ENCODE data around the gene CPNE9. TPM values are rescaled to one million over a fixed set of nuclear protein-coding genes. Genes with fewer than 3 reads are reported as not detected.
A peak's percentile ranks its signal among the peaks of the same experiment; 100 is the strongest.

CPNE9 gene
- total and polyA plus RNA-seq, 8 donors, result 0.15 to 0.40 (median 0.25) TPM; not detected in 2

- no peak overlapping the region for H3K4me3 ChIP-seq
- H3K27me3 ChIP-seq, result no peaks in the 10 kb centered on the region
- ATAC-seq (peak; percentile 16), DNase-seq (no peak)
- H3K9me3 ChIP-seq, result no peaks in the 10 kb centered on the region
- H3K4me1 ChIP-seq, result no peaks in the 10 kb centered on the region
- H3K36me3 ChIP-seq, result peaks cover 0 to 100% of the 10 kb centered on the region in 2 donors
- no peak for TF ChIP-seq CTCF (IDR thresholded peaks at IDR 0.05)
- no peak overlapping the region for H3K27ac ChIP-seq
- intact Hi-C loops (cut with DNase I), result no loop called here
Measured at GRCh38 chr3:9690451-9691450, 12.9 kb upstream of the CPNE9 start.

- no peaks in the 10 kb centered on the region for H3K27me3 ChIP-seq
- DNase-seq, result no peak
- TF ChIP-seq CTCF (IDR thresholded peaks at IDR 0.05), result no peak
- H3K4me1 ChIP-seq, result no peaks in the 10 kb centered on the region
- H3K4me3 ChIP-seq, result no peak overlapping the region
- H3K27ac ChIP-seq, result no peak overlapping the region
- no peak for ATAC-seq
- H3K36me3 ChIP-seq, result peaks cover 0 to 100% of the 10 kb centered on the region in 2 donors
- intact Hi-C loops (cut with DNase I), result no loop called here
- no peaks in the 10 kb centered on the region for H3K9me3 ChIP-seq
Measured at GRCh38 chr3:9691636-9692035, 12.0 kb upstream of the CPNE9 start.

DNA sequence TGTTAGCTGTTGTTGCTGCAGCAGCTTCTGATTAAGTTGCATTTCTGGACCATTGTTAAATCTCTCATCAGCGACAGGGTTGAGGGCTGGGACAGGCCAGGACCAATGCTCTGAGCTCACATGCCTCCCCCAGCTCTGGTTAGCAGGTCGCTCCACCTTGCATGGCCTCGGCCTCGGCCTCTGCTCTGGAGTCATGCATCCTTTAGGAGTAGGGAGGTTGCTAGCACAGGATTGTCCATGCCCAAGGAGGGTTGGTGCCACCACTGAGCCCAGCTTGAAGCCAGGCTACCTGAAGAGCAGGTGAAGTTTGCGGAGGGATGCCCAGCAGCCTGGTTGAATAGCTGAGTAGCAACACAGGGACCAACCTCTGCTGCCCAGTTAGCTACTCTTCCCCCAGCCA, 11.2 kb upstream of the CPNE9 start:
- H3K36me3 ChIP-seq, result peaks cover 0 to 100% of the 10 kb centered on the region in 2 donors
- H3K4me3 ChIP-seq, result no peak overlapping the region
- no peak overlapping the region for H3K27ac ChIP-seq
- no peak for TF ChIP-seq CTCF (IDR thresholded peaks at IDR 0.05)
- no peaks in the 10 kb centered on the region for H3K27me3 ChIP-seq
- intact Hi-C loops (cut with DNase I), result no loop called here
- no peak for ATAC-seq
- no peak for DNase-seq
- H3K9me3 ChIP-seq, result no peaks in the 10 kb centered on the region
- H3K4me1 ChIP-seq, result no peaks in the 10 kb centered on the region

DNA sequence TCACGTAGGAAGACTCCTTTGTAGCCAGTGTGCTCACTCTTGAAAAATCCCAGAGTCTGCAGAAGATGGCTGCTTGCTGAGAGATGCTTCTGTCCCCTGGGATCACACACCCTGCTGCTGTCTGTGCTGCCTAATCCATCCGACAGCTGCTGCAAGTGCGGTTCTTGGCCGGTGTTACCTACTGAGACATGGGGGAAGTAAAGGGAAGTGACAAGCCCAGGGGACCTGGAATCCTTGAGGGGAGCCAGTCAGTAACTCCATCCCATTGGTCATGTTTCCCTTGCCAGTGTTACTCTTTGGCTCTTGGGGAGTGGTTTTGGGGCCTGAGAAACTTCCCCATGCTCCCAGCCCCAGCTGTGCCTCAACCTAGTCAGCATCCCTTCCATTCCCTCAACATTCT, 8.3 kb upstream of the CPNE9 start:
- peaks cover 0 to 100% of the 10 kb centered on the region in 2 donors for H3K36me3 ChIP-seq
- H3K9me3 ChIP-seq, result no peaks in the 10 kb centered on the region
- no peak overlapping the region for H3K27ac ChIP-seq
- no peak for TF ChIP-seq CTCF (IDR thresholded peaks at IDR 0.05)
- no peaks in the 10 kb centered on the region for H3K4me1 ChIP-seq
- ATAC-seq, result no peak
- no peaks in the 10 kb centered on the region for H3K27me3 ChIP-seq
- DNase-seq, result no peak
- H3K4me3 ChIP-seq, result no peak overlapping the region
- intact Hi-C loops (cut with DNase I), result no loop called here

GRCh38 chr3:9695746-9696145, 7.9 kb upstream of the CPNE9 start:
- no peak for TF ChIP-seq CTCF (IDR thresholded peaks at IDR 0.05)
- peaks cover 0 to 100% of the 10 kb centered on the region in 2 donors for H3K36me3 ChIP-seq

More at GRCh38 chr3:9695746-9696145, 7.9 kb upstream of the CPNE9 start:
- Histone ChIP-seq H3K27me3 (no peaks in the 10 kb centered on the region), H3K27ac (no peak overlapping the region), H3K4me1 (no peaks in the 10 kb centered on the region), H3K9me3 (no peaks in the 10 kb centered on the region), H3K4me3 (no peak overlapping the region)
- intact Hi-C loops (cut with DNase I), result no loop called here
- ATAC-seq, result no peak
- no peak for DNase-seq
